SKM-1 treated with dmso at 0.1 percent for 144 hours (cell line): Measurements from ENCODE around the gene TMED6.

Experiments
- DNase-seq: peaks from one replicate; lab custom pipeline; 2025; ENCODE audit not compliant: unreplicated experiment; lab: John Stamatoyannopoulos, UW

Gene TMED6

DNA sequence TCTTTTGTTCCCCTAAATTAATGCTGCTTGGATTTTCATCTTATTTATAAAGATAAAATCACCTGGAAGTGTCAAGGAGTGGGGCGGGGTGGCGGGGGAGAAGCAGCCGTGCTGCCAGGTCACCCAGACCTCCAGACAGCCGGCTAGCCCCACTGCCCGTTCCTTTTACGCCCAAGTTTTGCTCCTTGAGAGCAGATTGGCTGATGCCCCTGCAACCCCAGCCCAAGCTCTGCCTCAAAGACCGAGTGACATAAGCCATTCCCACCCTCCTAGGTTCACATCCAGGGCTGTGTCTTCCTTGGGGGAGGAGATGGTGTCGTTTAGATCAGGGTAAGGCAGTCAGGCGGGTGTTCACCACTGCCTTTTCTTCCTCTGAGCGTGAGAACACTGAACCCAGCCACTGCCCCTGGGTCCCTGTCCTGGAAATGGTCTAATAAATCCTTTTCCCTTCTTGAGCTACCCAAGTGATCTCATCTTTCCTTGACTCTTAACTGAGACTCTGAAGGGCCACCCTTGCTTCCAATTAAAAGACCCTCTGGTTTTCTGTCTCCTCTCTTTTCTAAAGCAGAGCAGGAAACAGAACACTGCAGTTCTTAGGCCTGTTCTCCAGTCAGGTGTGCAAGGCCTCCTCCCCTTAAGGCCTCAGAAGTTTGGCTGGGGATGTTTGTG is 26.9 kb downstream of the TMED6 start:
- no peak for DNase-seq

- DNase-seq, result no peak
These were observed 27.5 kb downstream of the TMED6 start for GRCh38 chr16:69324013-69324531.

DNA sequence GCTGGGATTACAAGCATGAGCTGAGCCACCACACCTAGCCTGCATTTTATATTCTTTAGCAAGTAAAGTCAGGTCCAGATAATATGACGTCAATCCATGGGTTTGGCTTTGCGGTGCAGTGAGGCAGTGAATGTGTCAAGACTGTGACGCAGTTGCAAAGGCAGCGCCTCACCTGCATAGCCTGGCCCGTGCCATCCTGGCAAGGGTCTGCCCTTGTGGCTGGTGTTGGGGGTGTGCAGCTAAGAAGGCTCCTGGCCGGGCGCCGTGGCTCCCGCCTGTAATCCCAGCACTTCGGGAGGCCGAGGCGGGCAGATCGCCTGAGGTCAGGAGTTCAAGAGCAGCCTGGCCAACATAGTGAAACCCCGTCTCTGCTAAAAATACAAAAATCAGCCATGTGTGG is 28.2 kb downstream of the TMED6 start:
- no peak for DNase-seq

- no peak for DNase-seq
These were observed 29.2 kb downstream of the TMED6 start for GRCh38 chr16:69322343-69322742.

DNA sequence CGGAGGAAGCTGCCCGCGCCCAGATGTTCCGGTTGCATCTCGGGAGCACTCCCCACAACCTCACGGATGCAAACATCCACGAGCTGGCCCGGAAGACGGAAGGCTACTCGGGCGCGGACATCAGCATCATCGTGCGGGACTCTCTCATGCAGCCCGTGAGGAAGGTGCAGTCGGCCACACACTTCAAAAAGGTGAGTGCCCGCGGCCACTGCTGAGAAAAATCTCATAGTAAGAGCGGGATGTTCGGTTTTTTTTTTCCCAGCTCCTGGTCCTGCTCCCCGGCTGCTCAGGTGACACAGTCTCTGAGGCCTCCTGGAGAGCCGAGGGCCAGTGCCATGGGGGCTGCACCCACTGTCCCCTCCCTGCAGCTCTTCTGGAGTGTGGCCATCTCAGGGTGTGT is 30.5 kb downstream of the TMED6 start:
- DNase-seq, result no peak

GRCh38 chr16:69320740-69321073 is 30.9 kb downstream of the TMED6 start:
- no peak for DNase-seq

GRCh38 chr16:69319826-69320739 is 31.5 kb downstream of the TMED6 start:
- no peak for DNase-seq

GRCh38 chr16:69319381-69319780 is 32.2 kb downstream of the TMED6 start:
- no peak for DNase-seq

DNA sequence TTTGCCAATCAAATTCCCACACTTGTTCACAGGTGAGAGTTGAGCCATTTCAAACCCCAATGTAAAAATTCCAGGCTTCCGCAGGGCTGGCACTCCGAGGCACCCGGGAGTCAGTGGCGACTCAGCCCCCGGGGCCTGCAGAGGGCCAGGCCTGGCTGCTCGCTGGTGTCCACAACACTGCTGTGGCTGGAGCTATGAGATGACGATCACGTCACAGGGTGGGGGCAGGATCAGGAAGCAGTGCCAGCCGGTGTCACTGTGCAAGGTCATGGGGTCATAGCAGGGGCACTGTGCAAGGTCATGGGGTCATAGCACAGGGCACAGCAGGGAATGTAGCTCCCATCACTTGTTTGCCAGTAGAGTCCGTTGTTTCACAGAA is 32.7 kb downstream of the TMED6 start:
- DNase-seq, result no peak

DNA sequence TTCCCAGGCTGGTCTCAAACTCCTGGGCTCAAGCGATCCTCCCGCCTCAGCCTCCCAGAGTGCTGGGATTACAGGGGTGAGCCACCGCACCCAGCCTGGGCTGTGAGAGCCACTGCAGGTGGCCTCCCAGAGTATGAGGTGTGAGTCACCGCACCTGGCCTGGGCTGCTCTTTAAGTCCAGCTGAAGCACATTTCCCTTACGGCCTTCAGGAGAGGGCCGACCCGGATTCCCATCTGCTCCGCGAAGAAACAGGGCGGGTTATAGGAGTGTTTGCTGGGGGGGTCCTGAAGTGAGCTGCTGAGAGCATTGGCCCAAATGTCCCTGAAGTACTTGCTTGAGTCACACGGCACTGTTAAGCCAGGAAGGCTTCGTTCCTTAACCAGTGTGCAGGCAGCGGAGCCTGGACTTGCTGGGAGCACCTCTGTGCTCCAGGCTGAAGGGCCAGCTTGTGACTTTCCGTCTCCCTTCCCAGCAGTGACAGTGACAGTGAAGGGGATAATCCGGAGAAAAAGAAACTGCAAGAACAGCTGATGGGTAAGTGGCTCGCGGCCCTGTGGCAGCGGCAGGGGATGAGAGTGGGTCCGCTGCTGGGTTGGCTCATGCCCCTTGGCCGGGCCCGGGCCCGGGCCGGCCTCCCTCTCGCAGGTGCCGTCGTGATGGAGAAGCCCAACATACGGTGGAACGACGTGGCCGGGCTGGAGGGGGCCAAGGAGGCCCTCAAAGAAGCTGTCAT is 33.2 kb downstream of the TMED6 start:
- no peak for DNase-seq

- no peak for DNase-seq
These were observed 35.0 kb downstream of the TMED6 start for GRCh38 chr16:69316595-69317034.

- no peak for DNase-seq
These were observed 35.9 kb downstream of the TMED6 start for GRCh38 chr16:69315486-69316311.

DNA sequence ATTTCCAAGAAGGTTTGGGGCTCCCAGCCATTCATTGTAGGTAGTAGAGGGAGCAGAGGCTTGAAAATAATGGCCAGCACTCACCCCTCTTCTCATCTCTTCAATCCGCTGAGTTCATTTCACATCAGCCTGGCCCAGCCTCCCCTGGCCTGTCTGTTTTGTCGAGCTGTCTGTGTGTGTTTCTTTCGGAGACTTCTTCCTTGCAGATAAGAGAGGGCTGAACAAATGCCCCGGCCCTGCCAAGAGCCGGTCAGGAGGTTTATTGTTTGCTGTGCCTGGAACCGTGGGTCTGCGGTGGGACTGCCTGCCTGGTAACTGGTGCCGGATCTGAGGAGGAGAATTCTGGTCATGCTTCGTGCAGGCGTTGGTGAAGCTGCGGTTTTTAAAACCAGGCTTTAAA is 37.1 kb downstream of the TMED6 start:
- DNase-seq, result no peak

GRCh38 chr16:69313469-69313868 is 38.1 kb downstream of the TMED6 start:
- DNase-seq, result no peak

DNA sequence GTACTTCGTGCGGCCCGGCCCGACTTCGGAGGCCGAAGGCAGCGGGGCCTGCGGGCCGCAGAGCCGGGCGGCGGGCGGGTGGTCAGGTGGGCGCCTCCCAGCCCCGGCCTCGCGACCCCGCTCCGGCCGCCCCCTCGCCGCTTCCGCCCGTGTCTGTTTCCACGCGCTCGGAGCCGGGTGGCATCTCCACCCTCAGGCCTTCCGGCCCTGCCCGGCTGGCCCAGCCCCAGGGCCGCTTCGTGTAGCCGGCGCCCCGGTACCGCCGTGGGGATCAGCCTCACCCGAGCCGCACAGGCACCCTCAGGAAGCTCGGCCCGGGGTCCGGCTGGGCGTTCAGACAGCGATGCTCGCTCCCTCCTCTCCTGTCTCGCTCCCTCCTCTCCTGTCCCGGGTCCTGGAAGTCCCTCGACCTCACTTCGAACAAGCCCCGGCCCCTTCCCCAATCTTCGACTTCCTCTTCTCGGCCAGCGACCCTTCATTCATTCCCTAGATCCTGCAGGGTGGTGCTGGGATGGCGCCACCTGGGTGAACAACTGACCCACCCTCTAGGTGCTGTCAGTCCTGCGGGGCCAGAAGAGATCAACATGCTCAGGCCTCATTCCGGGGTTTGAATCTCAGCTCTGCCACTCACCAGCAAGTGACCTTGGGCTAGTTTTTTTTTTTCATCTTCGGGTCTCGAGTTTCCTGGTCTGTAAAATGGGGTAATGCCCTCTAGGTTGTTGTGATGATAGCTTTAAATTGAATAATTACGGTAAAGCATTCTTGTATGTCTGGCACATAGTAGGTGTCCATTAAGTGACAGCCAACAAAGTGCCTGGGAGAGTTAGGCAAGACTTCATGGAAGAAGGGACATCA is 39.8 kb downstream of the TMED6 start:
- DNase-seq, result no peak

DNA sequence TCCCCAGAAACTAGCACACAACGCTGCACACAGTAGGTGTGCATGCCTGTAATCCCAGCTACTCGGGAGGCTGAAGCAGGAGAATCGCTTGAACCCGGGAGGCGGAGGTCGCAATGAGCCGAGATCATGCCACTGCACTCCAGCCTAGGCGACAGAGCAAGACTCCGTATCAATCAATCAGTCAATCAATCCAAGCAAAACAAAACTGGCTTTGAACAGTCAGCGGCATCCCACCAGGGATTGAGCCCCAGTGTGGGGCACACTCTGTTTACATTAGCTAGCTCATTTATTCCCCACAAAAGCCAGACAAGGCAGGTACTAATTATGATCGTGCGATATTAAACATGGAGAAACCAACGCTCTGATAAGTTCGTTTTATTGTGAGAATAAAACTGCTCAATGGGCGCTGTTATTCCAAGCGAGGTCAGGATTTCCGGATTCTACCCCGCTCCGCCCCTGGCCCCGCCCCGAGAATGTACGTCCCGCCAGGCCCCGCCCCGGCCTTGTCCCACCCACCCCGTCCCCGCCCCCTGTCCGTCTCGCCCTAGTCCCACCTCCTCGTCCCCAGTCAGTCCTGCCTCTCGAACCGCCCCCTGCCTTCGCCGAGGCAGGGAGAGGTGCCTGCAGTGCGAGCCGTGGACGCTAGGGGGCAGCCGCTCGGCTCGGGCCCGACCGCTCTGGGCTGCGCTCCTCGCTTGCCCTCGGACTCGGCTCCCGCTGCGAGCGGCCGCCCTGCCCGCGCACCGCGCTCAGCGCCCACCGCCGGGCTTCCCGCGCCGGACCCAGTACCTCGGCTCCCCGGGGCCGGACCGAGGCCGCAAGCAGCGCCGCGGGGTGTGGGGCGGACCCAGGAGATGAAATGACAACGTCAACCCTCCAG is 40.7 kb downstream of the TMED6 start, which contains the start of gene VPS4A:
Gene VPS4A, plus strand, starts transcription at position 698 of the 880 bp plus-strand sequence. Its CDS starts 162 bp downstream, at position 860.
- DNase-seq, result peak; percentile 96

- DNase-seq, result no peak
These were observed 42.3 kb downstream of the TMED6 start for GRCh38 chr16:69309316-69309715.

DNA sequence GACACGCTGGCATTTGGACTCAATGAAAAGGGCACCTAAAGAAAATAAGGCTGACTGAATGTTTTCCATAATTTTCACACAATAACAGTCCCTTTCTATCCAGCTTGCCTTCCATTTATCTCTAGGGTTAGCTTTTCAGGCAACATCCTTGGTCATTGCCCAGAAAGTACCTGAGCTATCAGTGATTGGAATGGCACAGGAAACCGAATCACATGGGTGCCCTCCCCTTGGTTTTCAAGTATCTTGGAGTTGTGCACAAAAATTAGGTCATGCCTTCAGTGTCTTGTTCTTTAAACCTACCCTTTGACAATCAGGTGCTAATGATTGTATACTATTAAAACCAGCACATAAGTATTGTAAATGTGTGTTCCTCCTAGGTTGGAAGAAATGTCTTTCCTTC is 43.7 kb downstream of the TMED6 start:
- DNase-seq, result no peak

DNA sequence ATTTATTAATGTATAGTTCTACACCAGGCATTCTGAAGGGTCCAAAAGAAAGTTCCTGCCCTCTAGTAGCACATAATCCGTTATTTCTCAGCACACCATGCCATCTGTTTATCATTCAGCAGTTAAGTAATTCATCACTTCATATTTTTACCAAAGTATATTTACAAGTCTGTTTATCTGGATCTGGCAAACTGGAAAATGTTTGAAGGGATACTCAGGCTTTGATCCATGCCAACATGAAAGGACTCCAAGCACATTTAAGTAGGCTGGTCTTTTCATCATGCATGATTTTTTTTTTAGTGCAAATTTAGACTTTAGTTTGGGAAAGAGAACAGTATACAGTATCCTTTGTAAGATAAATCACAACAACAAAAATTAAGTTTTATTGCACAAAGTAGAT is 44.5 kb downstream of the TMED6 start:
- DNase-seq, result no peak
